SK-N-SH treated with all-trans-retinoic acid at 6 μM for 48 hours (cell line): ENCODE data around the gene UVRAG.

Source experiments
- ATAC-seq: fragments of 200-7000 bp; cut with Tn5 transposase; 3 replicates; pipeline ENCODE4 v1.9.1; 2020; ENCODE audit warnings: mild to moderate bottlenecking, moderate library complexity
- ARNTL ChIP-seq: fragments of 450-650 bp; formaldehyde crosslinking; IDR thresholded peaks from 2 replicates; pipeline ENCODE4 v1.5.0; 2020; ENCODE audit warnings: low read depth, mild to moderate bottlenecking, moderate library complexity, borderline replicate concordance
- BACH2 ChIP-seq: fragments of 250-450 bp; sonication (Bioruptor Pico); IDR thresholded peaks from 2 replicates; pipeline ENCODE4 v1.9.0; 2021; ENCODE audit warnings: mild to moderate bottlenecking, borderline replicate concordance
- ESRRG ChIP-seq: fragments of 250-450 bp; sonication (Bioruptor Pico); IDR thresholded peaks from 2 replicates; pipeline ENCODE4 v1.6.1; 2021; ENCODE audit warnings: mild to moderate bottlenecking
- GLIS3 ChIP-seq: fragments of 250-450 bp; sonication (Bioruptor Pico); IDR thresholded peaks from 2 replicates; pipeline ENCODE4 v1.5.0; 2020; ENCODE audit warnings: mild to moderate bottlenecking, moderate library complexity
- ISL1 ChIP-seq: fragments of 250-450 bp; sonication (Bioruptor Pico); IDR thresholded peaks from 2 replicates; pipeline ENCODE4 v2.1.2; 2022; ENCODE audit warnings: mild to moderate bottlenecking, moderate library complexity
- OSR1 ChIP-seq: fragments of 250-450 bp; sonication (Bioruptor Pico); IDR thresholded peaks from 2 replicates; pipeline ENCODE4 v1.8.0; 2022; ENCODE audit warnings: moderate library complexity, mild to moderate bottlenecking, inconsistent platforms
- RARB ChIP-seq: fragments of 250-450 bp; sonication (Bioruptor Pico); IDR thresholded peaks from 2 replicates; pipeline ENCODE4 v1.8.0; 2021; ENCODE audit warnings: mild to moderate bottlenecking, moderate library complexity
- SNAI2 ChIP-seq: fragments of 250-450 bp; sonication (Bioruptor Pico); IDR thresholded peaks from 2 replicates; pipeline ENCODE4 v1.5.0; 2020; ENCODE audit warnings: mild to moderate bottlenecking, moderate library complexity
- TCF4 ChIP-seq: fragments of 250-450 bp; sonication (Bioruptor Pico); IDR thresholded peaks from 2 replicates; pipeline ENCODE4 v1.8.0; 2021; ENCODE audit warnings: mild to moderate bottlenecking, moderate library complexity, borderline replicate concordance
- TOX ChIP-seq: fragments of 250-450 bp; sonication (Bioruptor Pico); IDR thresholded peaks from 2 replicates; pipeline ENCODE4 v1.8.0; 2021; ENCODE audit warnings: mild to moderate bottlenecking, moderate library complexity, borderline replicate concordance
- ZC3H10 ChIP-seq: fragments of 250-450 bp; sonication (Bioruptor Pico); IDR thresholded peaks from 2 replicates; pipeline ENCODE4 v1.5.1; 2021; ENCODE audit warnings: mild to moderate bottlenecking, moderate library complexity
- ZFP3 ChIP-seq: fragments of 250-450 bp; sonication (Bioruptor Pico); IDR thresholded peaks from 2 replicates; pipeline ENCODE4 v1.5.0; 2020; ENCODE audit warnings: mild to moderate bottlenecking, moderate library complexity
- ZFP30 ChIP-seq: fragments of 450-650 bp; formaldehyde crosslinking; IDR thresholded peaks from 2 replicates; pipeline ENCODE4 v1.5.0; 2022; ENCODE audit warnings: mild to moderate bottlenecking, moderate library complexity
- ZNF565 ChIP-seq: fragments of 450-650 bp; formaldehyde crosslinking; conservative IDR thresholded peaks from 2 replicates; pipeline ENCODE4 v1.5.0; 2020; ENCODE audit warnings: low read depth, mild to moderate bottlenecking, moderate library complexity
- ZNF70 ChIP-seq: fragments of 450-650 bp; formaldehyde crosslinking; IDR thresholded peaks from 2 replicates; pipeline ENCODE4 v1.5.0; 2020; ENCODE audit warnings: mild to moderate bottlenecking, moderate library complexity
- ZNF8 ChIP-seq: fragments of 450-650 bp; formaldehyde crosslinking; IDR thresholded peaks from 2 replicates; pipeline ENCODE4 v1.5.0; 2020; ENCODE audit warnings: mild to moderate bottlenecking, moderate library complexity
- TF ChIP-seq, protein P1 (sequence below): fragments of 250-450 bp; sonication (Bioruptor Pico); IDR thresholded peaks from 2 replicates; pipeline ENCODE4 v1.5.0; 2020; ENCODE audit warnings: mild to moderate bottlenecking, moderate library complexity
- TF ChIP-seq, protein P2 (sequence below): fragments of 250-450 bp; sonication (Bioruptor Pico); IDR thresholded peaks from 2 replicates; pipeline ENCODE4 v1.8.0; 2021; ENCODE audit warnings: low read depth, mild to moderate bottlenecking, moderate library complexity, borderline replicate concordance
- TF ChIP-seq, protein P3 (sequence below): fragments of 250-450 bp; sonication (Bioruptor Pico); IDR thresholded peaks from 2 replicates; pipeline ENCODE4 v1.8.0; 2020; ENCODE audit warnings: mild to moderate bottlenecking, moderate library complexity, borderline replicate concordance
- TF ChIP-seq, protein P4 (sequence below): fragments of 250-450 bp; sonication (Bioruptor Pico); IDR thresholded peaks from 2 replicates; pipeline ENCODE4 v1.5.1; 2021; ENCODE audit warnings: mild to moderate bottlenecking, moderate library complexity
- TF ChIP-seq, protein P5 (sequence below): fragments of 250-450 bp; sonication (Bioruptor Pico); IDR thresholded peaks from 2 replicates; pipeline ENCODE4 v1.5.1; 2020; ENCODE audit warnings: low read depth, mild to moderate bottlenecking, moderate library complexity

UVRAG gene

DNA sequence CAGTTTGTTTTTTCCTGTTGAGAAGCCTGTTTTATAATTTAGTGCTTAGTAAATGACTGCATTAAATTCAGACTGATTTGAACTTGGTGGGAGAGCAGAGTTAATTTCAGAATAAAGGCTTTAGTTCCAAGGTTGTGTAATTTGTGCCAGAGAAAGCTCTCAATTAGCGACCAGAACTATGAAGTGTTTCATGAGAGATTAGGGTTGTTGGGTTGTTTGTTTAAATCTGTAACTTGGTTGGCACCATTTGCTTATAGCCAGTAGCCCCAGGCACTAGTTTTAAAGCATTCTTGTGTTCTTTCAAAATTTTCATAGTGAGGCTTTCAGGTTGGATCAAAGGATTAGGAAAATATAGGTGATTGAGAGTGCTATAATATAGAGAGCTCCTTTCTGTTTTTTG lies 25.5 kb downstream of the UVRAG start:
- TF ChIP-seq ZFP30 (CRISPR knock-in tag) (no peak), SNAI2 (CRISPR knock-in tag) (no peak), RARB (CRISPR knock-in tag) (no peak), BACH2 (CRISPR knock-in tag) (no peak), ESRRG (no peak), ZNF70 (CRISPR knock-in tag) (no peak), ZNF565 (no peak), GLIS3 (no peak), ZC3H10 (CRISPR knock-in tag) (no peak), OSR1 (no peak), TCF4 (CRISPR knock-in tag) (no peak), TOX (CRISPR knock-in tag) (no peak), ISL1 (CRISPR knock-in tag) (no peak), ZNF8 (CRISPR knock-in tag) (no peak), ZFP3 (CRISPR knock-in tag) (no peak), ARNTL (CRISPR knock-in tag) (no peak)
- TF ChIP-seq, protein P1, sequence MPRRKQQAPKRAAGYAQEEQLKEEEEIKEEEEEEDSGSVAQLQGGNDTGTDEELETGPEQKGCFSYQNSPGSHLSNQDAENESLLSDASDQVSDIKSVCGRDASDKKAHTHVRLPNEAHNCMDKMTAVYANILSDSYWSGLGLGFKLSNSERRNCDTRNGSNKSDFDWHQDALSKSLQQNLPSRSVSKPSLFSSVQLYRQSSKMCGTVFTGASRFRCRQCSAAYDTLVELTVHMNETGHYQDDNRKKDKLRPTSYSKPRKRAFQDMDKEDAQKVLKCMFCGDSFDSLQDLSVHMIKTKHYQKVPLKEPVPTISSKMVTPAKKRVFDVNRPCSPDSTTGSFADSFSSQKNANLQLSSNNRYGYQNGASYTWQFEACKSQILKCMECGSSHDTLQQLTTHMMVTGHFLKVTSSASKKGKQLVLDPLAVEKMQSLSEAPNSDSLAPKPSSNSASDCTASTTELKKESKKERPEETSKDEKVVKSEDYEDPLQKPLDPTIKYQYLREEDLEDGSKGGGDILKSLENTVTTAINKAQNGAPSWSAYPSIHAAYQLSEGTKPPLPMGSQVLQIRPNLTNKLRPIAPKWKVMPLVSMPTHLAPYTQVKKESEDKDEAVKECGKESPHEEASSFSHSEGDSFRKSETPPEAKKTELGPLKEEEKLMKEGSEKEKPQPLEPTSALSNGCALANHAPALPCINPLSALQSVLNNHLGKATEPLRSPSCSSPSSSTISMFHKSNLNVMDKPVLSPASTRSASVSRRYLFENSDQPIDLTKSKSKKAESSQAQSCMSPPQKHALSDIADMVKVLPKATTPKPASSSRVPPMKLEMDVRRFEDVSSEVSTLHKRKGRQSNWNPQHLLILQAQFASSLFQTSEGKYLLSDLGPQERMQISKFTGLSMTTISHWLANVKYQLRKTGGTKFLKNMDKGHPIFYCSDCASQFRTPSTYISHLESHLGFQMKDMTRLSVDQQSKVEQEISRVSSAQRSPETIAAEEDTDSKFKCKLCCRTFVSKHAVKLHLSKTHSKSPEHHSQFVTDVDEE (CRISPR knock-in tag): no peak
- TF ChIP-seq, protein P2, sequence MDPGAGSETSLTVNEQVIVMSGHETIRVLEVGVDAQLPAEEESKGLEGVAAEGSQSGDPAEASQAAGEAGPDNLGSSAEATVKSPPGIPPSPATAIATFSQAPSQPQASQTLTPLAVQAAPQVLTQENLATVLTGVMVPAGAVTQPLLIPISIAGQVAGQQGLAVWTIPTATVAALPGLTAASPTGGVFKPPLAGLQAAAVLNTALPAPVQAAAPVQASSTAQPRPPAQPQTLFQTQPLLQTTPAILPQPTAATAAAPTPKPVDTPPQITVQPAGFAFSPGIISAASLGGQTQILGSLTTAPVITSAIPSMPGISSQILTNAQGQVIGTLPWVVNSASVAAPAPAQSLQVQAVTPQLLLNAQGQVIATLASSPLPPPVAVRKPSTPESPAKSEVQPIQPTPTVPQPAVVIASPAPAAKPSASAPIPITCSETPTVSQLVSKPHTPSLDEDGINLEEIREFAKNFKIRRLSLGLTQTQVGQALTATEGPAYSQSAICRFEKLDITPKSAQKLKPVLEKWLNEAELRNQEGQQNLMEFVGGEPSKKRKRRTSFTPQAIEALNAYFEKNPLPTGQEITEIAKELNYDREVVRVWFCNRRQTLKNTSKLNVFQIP: no peak
- TF ChIP-seq, protein P3, sequence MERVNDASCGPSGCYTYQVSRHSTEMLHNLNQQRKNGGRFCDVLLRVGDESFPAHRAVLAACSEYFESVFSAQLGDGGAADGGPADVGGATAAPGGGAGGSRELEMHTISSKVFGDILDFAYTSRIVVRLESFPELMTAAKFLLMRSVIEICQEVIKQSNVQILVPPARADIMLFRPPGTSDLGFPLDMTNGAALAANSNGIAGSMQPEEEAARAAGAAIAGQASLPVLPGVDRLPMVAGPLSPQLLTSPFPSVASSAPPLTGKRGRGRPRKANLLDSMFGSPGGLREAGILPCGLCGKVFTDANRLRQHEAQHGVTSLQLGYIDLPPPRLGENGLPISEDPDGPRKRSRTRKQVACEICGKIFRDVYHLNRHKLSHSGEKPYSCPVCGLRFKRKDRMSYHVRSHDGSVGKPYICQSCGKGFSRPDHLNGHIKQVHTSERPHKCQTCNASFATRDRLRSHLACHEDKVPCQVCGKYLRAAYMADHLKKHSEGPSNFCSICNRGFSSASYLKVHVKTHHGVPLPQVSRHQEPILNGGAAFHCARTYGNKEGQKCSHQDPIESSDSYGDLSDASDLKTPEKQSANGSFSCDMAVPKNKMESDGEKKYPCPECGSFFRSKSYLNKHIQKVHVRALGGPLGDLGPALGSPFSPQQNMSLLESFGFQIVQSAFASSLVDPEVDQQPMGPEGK (CRISPR knock-in tag): no peak
- TF ChIP-seq, protein P4, sequence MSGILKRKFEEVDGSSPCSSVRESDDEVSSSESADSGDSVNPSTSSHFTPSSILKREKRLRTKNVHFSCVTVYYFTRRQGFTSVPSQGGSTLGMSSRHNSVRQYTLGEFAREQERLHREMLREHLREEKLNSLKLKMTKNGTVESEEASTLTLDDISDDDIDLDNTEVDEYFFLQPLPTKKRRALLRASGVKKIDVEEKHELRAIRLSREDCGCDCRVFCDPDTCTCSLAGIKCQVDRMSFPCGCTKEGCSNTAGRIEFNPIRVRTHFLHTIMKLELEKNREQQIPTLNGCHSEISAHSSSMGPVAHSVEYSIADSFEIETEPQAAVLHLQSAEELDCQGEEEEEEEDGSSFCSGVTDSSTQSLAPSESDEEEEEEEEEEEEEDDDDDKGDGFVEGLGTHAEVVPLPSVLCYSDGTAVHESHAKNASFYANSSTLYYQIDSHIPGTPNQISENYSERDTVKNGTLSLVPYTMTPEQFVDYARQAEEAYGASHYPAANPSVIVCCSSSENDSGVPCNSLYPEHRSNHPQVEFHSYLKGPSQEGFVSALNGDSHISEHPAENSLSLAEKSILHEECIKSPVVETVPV (CRISPR knock-in tag): no peak
- ATAC-seq: no peak

DNA sequence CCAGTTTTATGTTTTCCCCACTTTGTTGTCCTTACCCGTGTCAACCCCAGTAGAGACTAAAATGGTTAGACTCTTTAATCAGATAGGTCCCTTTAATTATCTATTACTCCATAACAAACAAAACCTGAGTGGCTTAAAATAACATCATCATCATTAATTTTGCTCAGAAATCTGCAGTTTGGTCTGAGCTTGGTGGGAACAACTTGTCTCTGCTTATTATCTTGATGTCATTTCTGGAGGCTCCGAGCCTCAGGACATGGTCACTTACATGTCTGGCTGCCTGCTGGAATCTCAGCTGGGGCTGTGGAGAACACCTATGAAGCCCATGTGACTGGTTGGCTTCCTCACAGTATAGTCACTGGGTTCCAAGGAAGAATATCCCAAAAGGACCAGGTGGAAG lies 26.7 kb downstream of the UVRAG start:
- TF ChIP-seq, protein P5, sequence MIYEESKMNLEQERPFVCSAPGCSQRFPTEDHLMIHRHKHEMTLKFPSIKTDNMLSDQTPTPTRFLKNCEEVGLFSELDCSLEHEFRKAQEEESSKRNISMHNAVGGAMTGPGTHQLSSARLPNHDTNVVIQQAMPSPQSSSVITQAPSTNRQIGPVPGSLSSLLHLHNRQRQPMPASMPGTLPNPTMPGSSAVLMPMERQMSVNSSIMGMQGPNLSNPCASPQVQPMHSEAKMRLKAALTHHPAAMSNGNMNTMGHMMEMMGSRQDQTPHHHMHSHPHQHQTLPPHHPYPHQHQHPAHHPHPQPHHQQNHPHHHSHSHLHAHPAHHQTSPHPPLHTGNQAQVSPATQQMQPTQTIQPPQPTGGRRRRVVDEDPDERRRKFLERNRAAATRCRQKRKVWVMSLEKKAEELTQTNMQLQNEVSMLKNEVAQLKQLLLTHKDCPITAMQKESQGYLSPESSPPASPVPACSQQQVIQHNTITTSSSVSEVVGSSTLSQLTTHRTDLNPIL (CRISPR knock-in tag): no peak
- TF ChIP-seq, protein P1 (CRISPR knock-in tag): 0 out of 2 replicates have a peak, but pooled peaks have one; percentile 14
- TF ChIP-seq OSR1 (no peak), TCF4 (CRISPR knock-in tag) (peak; percentile 70; the same call in 1 of the 2 replicates)
- no peak for ATAC-seq
